Medulla oblongata (tissue), 1 donor: ENCODE data around the gene DCC.
"Not testable (repeated sequence)": the region's sequence is repeated elsewhere in the genome, so short reads cannot be mapped to it uniquely, and the experiment has no call there.

Source experiments
- DNase-seq: peaks from one replicate; pipeline ENCODE4 v3.0.0-alpha.2; 2015; ENCODE audit errors: extremely low spot score

DCC gene

GRCh38 chr18:53496028-53496427 lies 1156.0 kb downstream of the DCC start:
- no peak for DNase-seq

GRCh38 chr18:53503914-53504441 lies 1164.0 kb downstream of the DCC start:
- DNase-seq = no peak

- no peak for DNase-seq
These were observed 1168.5 kb downstream of the DCC start for GRCh38 chr18:53508529-53508928.

GRCh38 chr18:53509886-53510285 lies 1169.9 kb downstream of the DCC start:
- no peak for DNase-seq

GRCh38 chr18:53511725-53512124 lies 1171.7 kb downstream of the DCC start:
- DNase-seq = not testable (repeated sequence)

GRCh38 chr18:53521068-53521467 lies 1181.1 kb downstream of the DCC start:
- no peak for DNase-seq

- DNase-seq = no peak
These were observed 1186.3 kb downstream of the DCC start for GRCh38 chr18:53526101-53526870.

GRCh38 chr18:53527365-53527764 lies 1187.4 kb downstream of the DCC start:
- no peak for DNase-seq

- no peak for DNase-seq
These were observed 1191.2 kb downstream of the DCC start for GRCh38 chr18:53531187-53531586.

GRCh38 chr18:53531896-53532295 lies 1191.9 kb downstream of the DCC start:
- no peak for DNase-seq

GRCh38 chr18:53534203-53534602 lies 1194.2 kb downstream of the DCC start:
- peak; percentile 15 for DNase-seq

GRCh38 chr18:53534695-53535094 lies 1194.7 kb downstream of the DCC start:
- peak; percentile 90 for DNase-seq

GRCh38 chr18:53536908-53537307 lies 1196.9 kb downstream of the DCC start:
- no peak for DNase-seq

- DNase-seq = no peak
These were observed 1201.9 kb downstream of the DCC start for GRCh38 chr18:53541924-53542323.

- no peak for DNase-seq
These were observed 1203.7 kb downstream of the DCC start for GRCh38 chr18:53543711-53544110.

GRCh38 chr18:53544917-53545316 lies 1204.9 kb downstream of the DCC start:
- DNase-seq = no peak

- DNase-seq = no peak
These were observed 1212.0 kb downstream of the DCC start for GRCh38 chr18:53551868-53552426.

GRCh38 chr18:53553030-53553429 lies 1213.0 kb downstream of the DCC start:
- no peak for DNase-seq

GRCh38 chr18:53556450-53556849 lies 1216.5 kb downstream of the DCC start:
- no peak for DNase-seq

- no peak for DNase-seq
These were observed 1220.5 kb downstream of the DCC start for GRCh38 chr18:53560546-53560945.

GRCh38 chr18:53566626-53567025 lies 1226.6 kb downstream of the DCC start:
- DNase-seq = no peak

- peak; percentile 38 for DNase-seq
These were observed 1228.1 kb downstream of the DCC start for GRCh38 chr18:53567929-53568574.
